ENCODE measurements around the gene ITPKB. TPM values are rescaled to one million over a fixed set of nuclear protein-coding genes. Genes with fewer than 3 reads are reported as not detected.

Gene ITPKB
- 1 to 10 TPM; 6.5 to 8.1 TPM for polyA plus RNA-seq

- Histone ChIP-seq H3K4me3 (ENCODE audit: low read depth in 1 of 2, low read length in 2 of 2) (peak within 1 kb of the TSS; percentile 61 to 77), H3K4me1 (ENCODE audit: control insufficient read depth in 2 of 2, insufficient read depth in 2 of 2, low read length in 1 of 2) (peaks cover 0 to 8% of the 10 kb centered on the region in 2 donors), H3K27ac (ENCODE audit: low read depth in 2 of 2, low read length in 1 of 2) (peak within 1 kb of the TSS; percentile 64 to 88), H3K27me3 (ENCODE audit: control insufficient read depth in 1 of 2, insufficient read depth in 2 of 2, low read length in 2 of 2) (no peaks in the 10 kb centered on the region), H3K36me3 (ENCODE audit: control insufficient read depth in 2 of 2, insufficient read depth in 2 of 2, low read length in 1 of 2) (peaks cover 0 to 5% of the 10 kb centered on the region in 2 donors), H3K9me3 (ENCODE audit: control insufficient read depth in 2 of 2, insufficient read depth in 1 of 2, low read depth in 1 of 2, low read length in 1 of 2) (no peaks in the 10 kb centered on the region)
- 0 to 1% methylated on average over 23 of the region's 23 CpGs for WGBS, 2 donors
Measured at GRCh38 chr1:226738995-226739695, at the start of gene ITPKB. Gene ITPKB (minus strand): TSS chr1:226739282. CDS start chr1:226737458, 1,824 bp downstream.

GRCh38 chr1:226787638-226788037 is 48.6 kb upstream of the ITPKB start:
- Histone ChIP-seq H3K27ac (ENCODE audit: low read depth in 2 of 2, low read length in 1 of 2) (no peak overlapping the region), H3K4me1 (ENCODE audit: control insufficient read depth in 2 of 2, insufficient read depth in 2 of 2, low read length in 1 of 2) (no peaks in the 10 kb centered on the region), H3K36me3 (ENCODE audit: control insufficient read depth in 2 of 2, insufficient read depth in 2 of 2, low read length in 1 of 2) (no peaks in the 10 kb centered on the region), H3K27me3 (ENCODE audit: control insufficient read depth in 1 of 2, insufficient read depth in 2 of 2, low read length in 2 of 2) (no peaks in the 10 kb centered on the region), H3K9me3 (ENCODE audit: control insufficient read depth in 2 of 2, insufficient read depth in 1 of 2, low read depth in 1 of 2, low read length in 1 of 2) (no peaks in the 10 kb centered on the region), H3K4me3 (ENCODE audit: low read depth in 1 of 2, low read length in 2 of 2) (no peak overlapping the region)
- WGBS, 2 donors = 75 to 80% methylated on average over 7 of the region's 7 CpGs

GRCh38 chr1:226787071-226787470 is 48.0 kb upstream of the ITPKB start:
- WGBS, 2 donors = 84 to 87% methylated on average over 2 of the region's 2 CpGs
- Histone ChIP-seq H3K27ac (ENCODE audit: low read depth in 2 of 2, low read length in 1 of 2) (no peak overlapping the region), H3K4me1 (ENCODE audit: control insufficient read depth in 2 of 2, insufficient read depth in 2 of 2, low read length in 1 of 2) (no peaks in the 10 kb centered on the region), H3K9me3 (ENCODE audit: control insufficient read depth in 2 of 2, insufficient read depth in 1 of 2, low read depth in 1 of 2, low read length in 1 of 2) (no peaks in the 10 kb centered on the region), H3K36me3 (ENCODE audit: control insufficient read depth in 2 of 2, insufficient read depth in 2 of 2, low read length in 1 of 2) (no peaks in the 10 kb centered on the region), H3K27me3 (ENCODE audit: control insufficient read depth in 1 of 2, insufficient read depth in 2 of 2, low read length in 2 of 2) (no peaks in the 10 kb centered on the region), H3K4me3 (ENCODE audit: low read depth in 1 of 2, low read length in 2 of 2) (no peak overlapping the region)

GRCh38 chr1:226786550-226786949 is 47.5 kb upstream of the ITPKB start:
- Histone ChIP-seq H3K9me3 (ENCODE audit: control insufficient read depth in 2 of 2, insufficient read depth in 1 of 2, low read depth in 1 of 2, low read length in 1 of 2) (no peaks in the 10 kb centered on the region), H3K4me3 (ENCODE audit: low read depth in 1 of 2, low read length in 2 of 2) (no peak overlapping the region), H3K27ac (ENCODE audit: low read depth in 2 of 2, low read length in 1 of 2) (no peak overlapping the region), H3K27me3 (ENCODE audit: control insufficient read depth in 1 of 2, insufficient read depth in 2 of 2, low read length in 2 of 2) (no peaks in the 10 kb centered on the region), H3K36me3 (ENCODE audit: control insufficient read depth in 2 of 2, insufficient read depth in 2 of 2, low read length in 1 of 2) (no peaks in the 10 kb centered on the region), H3K4me1 (ENCODE audit: control insufficient read depth in 2 of 2, insufficient read depth in 2 of 2, low read length in 1 of 2) (no peaks in the 10 kb centered on the region)
- 87 to 95% methylated on average over 3 of the region's 3 CpGs for WGBS, 2 donors

GRCh38 chr1:226785805-226786204 is 46.7 kb upstream of the ITPKB start:
- H3K36me3 ChIP-seq (ENCODE audit: control insufficient read depth in 2 of 2, insufficient read depth in 2 of 2, low read length in 1 of 2) = no peaks in the 10 kb centered on the region
- WGBS, 2 donors = 88 to 94% methylated on average over 2 of the region's 2 CpGs
- no peak overlapping the region for H3K27ac ChIP-seq (ENCODE audit: low read depth in 2 of 2, low read length in 1 of 2)
- H3K9me3 ChIP-seq (ENCODE audit: control insufficient read depth in 2 of 2, insufficient read depth in 1 of 2, low read depth in 1 of 2, low read length in 1 of 2) = no peaks in the 10 kb centered on the region
- no peaks in the 10 kb centered on the region for H3K27me3 ChIP-seq (ENCODE audit: control insufficient read depth in 1 of 2, insufficient read depth in 2 of 2, low read length in 2 of 2)
- no peaks in the 10 kb centered on the region for H3K4me1 ChIP-seq (ENCODE audit: control insufficient read depth in 2 of 2, insufficient read depth in 2 of 2, low read length in 1 of 2)
- no peak overlapping the region for H3K4me3 ChIP-seq (ENCODE audit: low read depth in 1 of 2, low read length in 2 of 2)

- 69 to 74% methylated on average over 19 of the region's 19 CpGs for WGBS, 2 donors
- Histone ChIP-seq H3K27me3 (ENCODE audit: control insufficient read depth in 1 of 2, insufficient read depth in 2 of 2, low read length in 2 of 2) (no peaks in the 10 kb centered on the region), H3K4me1 (ENCODE audit: control insufficient read depth in 2 of 2, insufficient read depth in 2 of 2, low read length in 1 of 2) (peaks cover 0 to under 1% of the 10 kb centered on the region in 2 donors), H3K27ac (ENCODE audit: low read depth in 2 of 2, low read length in 1 of 2) (peak overlapping the region; percentile 17 to 75), H3K4me3 (ENCODE audit: low read depth in 1 of 2, low read length in 2 of 2) (no peak overlapping the region), H3K9me3 (ENCODE audit: control insufficient read depth in 2 of 2, insufficient read depth in 1 of 2, low read depth in 1 of 2, low read length in 1 of 2) (no peaks in the 10 kb centered on the region), H3K36me3 (ENCODE audit: control insufficient read depth in 2 of 2, insufficient read depth in 2 of 2, low read length in 1 of 2) (no peaks in the 10 kb centered on the region)
Measured at GRCh38 chr1:226784081-226785049, 45.3 kb upstream of the ITPKB start.

- Histone ChIP-seq H3K4me1 (ENCODE audit: control insufficient read depth in 2 of 2, insufficient read depth in 2 of 2, low read length in 1 of 2) (peaks cover 0 to 5% of the 10 kb centered on the region in 2 donors), H3K27ac (ENCODE audit: low read depth in 2 of 2, low read length in 1 of 2) (peak overlapping the region in 1 of 2 donors; percentile 17)
Measured at GRCh38 chr1:226782845-226783601, 43.9 kb upstream of the ITPKB start.

GRCh38 chr1:226781937-226782609 is 43.0 kb upstream of the ITPKB start:
- peaks cover 0 to 5% of the 10 kb centered on the region in 2 donors for H3K4me1 ChIP-seq (ENCODE audit: control insufficient read depth in 2 of 2, insufficient read depth in 2 of 2, low read length in 1 of 2)
- H3K4me3 ChIP-seq (ENCODE audit: low read depth in 1 of 2, low read length in 2 of 2) = no peak overlapping the region
- WGBS, 2 donors = 89 to 90% methylated on average over 7 of the region's 7 CpGs
- H3K27me3 ChIP-seq (ENCODE audit: control insufficient read depth in 1 of 2, insufficient read depth in 2 of 2, low read length in 2 of 2) = no peaks in the 10 kb centered on the region
- no peaks in the 10 kb centered on the region for H3K36me3 ChIP-seq (ENCODE audit: control insufficient read depth in 2 of 2, insufficient read depth in 2 of 2, low read length in 1 of 2)
- no peak overlapping the region for H3K27ac ChIP-seq (ENCODE audit: low read depth in 2 of 2, low read length in 1 of 2)
- no peaks in the 10 kb centered on the region for H3K9me3 ChIP-seq (ENCODE audit: control insufficient read depth in 2 of 2, insufficient read depth in 1 of 2, low read depth in 1 of 2, low read length in 1 of 2)

More at GRCh38 chr1:226782845-226783601, 43.9 kb upstream of the ITPKB start:
- Histone ChIP-seq H3K27me3 (ENCODE audit: control insufficient read depth in 1 of 2, insufficient read depth in 2 of 2, low read length in 2 of 2) (no peaks in the 10 kb centered on the region), H3K36me3 (ENCODE audit: control insufficient read depth in 2 of 2, insufficient read depth in 2 of 2, low read length in 1 of 2) (no peaks in the 10 kb centered on the region), H3K4me3 (ENCODE audit: low read depth in 1 of 2, low read length in 2 of 2) (no peak overlapping the region), H3K9me3 (ENCODE audit: control insufficient read depth in 2 of 2, insufficient read depth in 1 of 2, low read depth in 1 of 2, low read length in 1 of 2) (no peaks in the 10 kb centered on the region)
- 75 to 76% methylated on average over 4 of the region's 4 CpGs for WGBS, 2 donors

GRCh38 chr1:226779561-226779960 is 40.5 kb upstream of the ITPKB start:
- Histone ChIP-seq H3K4me1 (ENCODE audit: control insufficient read depth in 2 of 2, insufficient read depth in 2 of 2, low read length in 1 of 2) (peaks cover 0 to 5% of the 10 kb centered on the region in 2 donors), H3K36me3 (ENCODE audit: control insufficient read depth in 2 of 2, insufficient read depth in 2 of 2, low read length in 1 of 2) (no peaks in the 10 kb centered on the region), H3K4me3 (ENCODE audit: low read depth in 1 of 2, low read length in 2 of 2) (no peak overlapping the region), H3K27me3 (ENCODE audit: control insufficient read depth in 1 of 2, insufficient read depth in 2 of 2, low read length in 2 of 2) (no peaks in the 10 kb centered on the region), H3K9me3 (ENCODE audit: control insufficient read depth in 2 of 2, insufficient read depth in 1 of 2, low read depth in 1 of 2, low read length in 1 of 2) (no peaks in the 10 kb centered on the region), H3K27ac (ENCODE audit: low read depth in 2 of 2, low read length in 1 of 2) (peak overlapping the region in 1 of 2 donors; percentile 45)
- 76 to 89% methylated on average over 10 of the region's 10 CpGs for WGBS, 2 donors

All from esophagus (tissue), 2 donors.